Erythroblast (primary cell): ENCODE data around the gene ACY1.

Experiments used
- DNase-seq, 2 experiments: peaks; one replicate each; lab custom pipeline; 2025; lab: John Stamatoyannopoulos, UW
- GATA1 ChIP-seq: IDR thresholded peaks from 2 replicates; pipeline ENCODE4 v1.6.1; 2011; ENCODE audit warnings: low read depth, mild to moderate bottlenecking, control low read depth, low read length, moderate library complexity
- POLR2A ChIP-seq: IDR thresholded peaks from 2 replicates; pipeline ENCODE4 v1.6.1; 2011; ENCODE audit warnings: mild to moderate bottlenecking, low read length

Gene ACY1

GRCh38 chr3:52018319-52019000 is 35.1 kb downstream of the ACY1 start:
- TF ChIP-seq POLR2A (no peak), GATA1 (no peak)
- DNase-seq = no peak

GRCh38 chr3:52019352-52020080 is 36.2 kb downstream of the ACY1 start:
- TF ChIP-seq POLR2A (no peak), GATA1 (no peak)
- DNase-seq = no peak

GRCh38 chr3:52020796-52021195 is 37.5 kb downstream of the ACY1 start:
- TF ChIP-seq GATA1 (no peak), POLR2A (no peak)
- DNase-seq = no peak

- DNase-seq = no peak
- no peak for TF ChIP-seq POLR2A
- TF ChIP-seq GATA1 = no peak
These were observed 38.3 kb downstream of the ACY1 start for GRCh38 chr3:52021489-52022268.

- no peak for DNase-seq
- TF ChIP-seq POLR2A (no peak), GATA1 (no peak)
These were observed 39.2 kb downstream of the ACY1 start for GRCh38 chr3:52022323-52023100.

GRCh38 chr3:52023101-52023770 is 39.9 kb downstream of the ACY1 start:
- no peak for TF ChIP-seq GATA1
- no peak for DNase-seq

GRCh38 chr3:52023860-52024764 is 40.8 kb downstream of the ACY1 start:
- TF ChIP-seq POLR2A = no peak
- no peak for TF ChIP-seq GATA1
- DNase-seq = no peak

GRCh38 chr3:52024765-52025452 is 41.6 kb downstream of the ACY1 start:
- no peak for TF ChIP-seq POLR2A
- TF ChIP-seq GATA1 = no peak

GRCh38 chr3:52025453-52025852 is 42.1 kb downstream of the ACY1 start:
- TF ChIP-seq GATA1 (no peak), POLR2A (no peak)
- no peak for DNase-seq

More at GRCh38 chr3:52024765-52025452, 41.6 kb downstream of the ACY1 start:
- no peak for DNase-seq

- DNase-seq = no peak
- TF ChIP-seq POLR2A (no peak), GATA1 (no peak)
These were observed 42.7 kb downstream of the ACY1 start for GRCh38 chr3:52026041-52026440.

- peak; percentile 24 to 42 for DNase-seq
- TF ChIP-seq POLR2A (no peak), GATA1 (no peak)
These were observed 45.2 kb downstream of the ACY1 start for GRCh38 chr3:52028572-52028971.
